Natural killer cell (primary cell): ENCODE results near the gene DAZL. TPM values are rescaled to one million over a fixed set of nuclear protein-coding genes. Genes with fewer than 3 reads are reported as not detected.
A peak's percentile ranks its signal among the peaks of the same experiment; 100 is the strongest.

ENCODE experiments used
- ATAC-seq, 3 donors: fragments of 150-1000 bp in 2 of 3; fragments of 200-7000 bp in 1 of 3; cut with Tn5 transposase; 1 replicate in 1 of 3; 2 replicates in 2 of 3; pipeline ENCODE4 v1.10.0; 2021; ENCODE audit warnings: mild to moderate bottlenecking in 2 of 3, moderate library complexity in 2 of 3
- DNase-seq, 2 donors: peaks; one replicate each; pipeline versions ENCODE4 v3.0.0 to v3.0.0-alpha.2; 2013 to 2021; ENCODE audit warnings: mixed read lengths in 1 of 2
- H3K27ac ChIP-seq: one replicate; pipeline ENCODE4 v1.5.1; 2013; ENCODE audit warnings: mild to moderate bottlenecking, low read length
- H3K27me3 ChIP-seq: one replicate; pipeline ENCODE4 v1.6.1; 2013; ENCODE audit warnings: low read length; ENCODE audit not compliant: control insufficient read depth, insufficient read depth
- H3K36me3 ChIP-seq: one replicate; pipeline ENCODE4 v1.6.1; 2013; ENCODE audit warnings: low read length; ENCODE audit not compliant: control insufficient read depth, insufficient read depth
- H3K4me1 ChIP-seq: one replicate; pipeline ENCODE4 v1.6.1; 2013; ENCODE audit warnings: low read length; ENCODE audit not compliant: control insufficient read depth, insufficient read depth
- H3K4me3 ChIP-seq: one replicate; pipeline ENCODE4 v1.5.1; 2013; ENCODE audit warnings: low read length
- H3K9me3 ChIP-seq: one replicate; pipeline ENCODE4 v1.6.1; 2013; ENCODE audit warnings: low read length; ENCODE audit not compliant: control insufficient read depth, insufficient read depth
- H3K27ac Mint-ChIP-seq, 2 donors: one replicate each; pipeline ENCODE4 v1.8.0; 2022; ENCODE audit warnings: mild to moderate bottlenecking in 2 of 2, mixed read lengths in 2 of 2, moderate library complexity in 1 of 2
- H3K27me3 Mint-ChIP-seq, 2 donors: one replicate each; pipeline ENCODE4 v1.8.0; 2022; ENCODE audit warnings: low read depth in 2 of 2, mixed read lengths in 2 of 2
- H3K36me3 Mint-ChIP-seq: one replicate; pipeline ENCODE4 v1.8.0; 2022; ENCODE audit warnings: mixed read lengths
- H3K4me1 Mint-ChIP-seq, 2 donors: one replicate each; pipeline ENCODE4 v1.8.0; 2022; ENCODE audit warnings: mixed read lengths in 2 of 2
- H3K4me3 Mint-ChIP-seq: one replicate; pipeline ENCODE4 v1.8.0; 2022; ENCODE audit warnings: mild to moderate bottlenecking, moderate library complexity, mixed read lengths
- H3K9me3 Mint-ChIP-seq, 2 donors: one replicate each; pipeline ENCODE4 v1.8.0; 2022; ENCODE audit warnings: mixed read lengths in 2 of 2
- CTCF ChIP-seq: fragments of 200-600 bp; IDR thresholded peaks from one replicate; pipeline ENCODE4 v1.8.0; 2022; ENCODE audit warnings: antibody characterized with exemption
- WGBS: methylation state at CpG from one replicate; pipeline ENCODE4 v1.1.7; 2013; ENCODE audit warnings: missing lambda C conversion rate; ENCODE audit not compliant: insufficient coverage; 5-methylcytosine and 5-hydroxymethylcytosine counted together
- intact Hi-C: fragments of 100-400 bp; cut with micrococcal nuclease; formaldehyde crosslinking; loops from one replicate; pipeline ENCODE4 v1.14.2; 2022
- total RNA-seq, 4 donors: library from RNA; stranded (reverse); fragments of 120-200 nt in 1 of 4; gene quantifications; one replicate each; pipeline versions ENCODE4 v1.2.3 to v1.2.4, GENCODE V29; 2013 to 2022

The DAZL gene
- total RNA-seq, 3 donors from 2014 or later (not counting 1 experiment from before 2014, with no cell fraction given): not detected

GRCh38 chr3:16552757-16553156 lies 52.5 kb downstream of the DAZL start:
- 95% methylated on average over 2 of the region's 3 CpGs for WGBS
- Histone ChIP-seq H3K4me3 (no peak overlapping the region), H3K4me1 (peaks cover 8% of the 10 kb centered on the region), H3K27ac (no peak overlapping the region), H3K9me3 (no peaks in the 10 kb centered on the region), H3K27me3 (no peaks in the 10 kb centered on the region), H3K36me3 (no peaks in the 10 kb centered on the region)
- intact Hi-C loops: no loop called here
- no peaks in the 10 kb centered on the region for H3K9me3 Mint-ChIP-seq
- ATAC-seq: no peak
- peaks cover 0 to 9% of the 10 kb centered on the region in 2 donors for H3K27me3 Mint-ChIP-seq
- peaks cover 15 to 20% of the 10 kb centered on the region in 2 donors for H3K4me1 Mint-ChIP-seq
- DNase-seq: no peak
- TF ChIP-seq CTCF: no peak
- no peaks in the 10 kb centered on the region for H3K36me3 Mint-ChIP-seq
- no peak overlapping the region for H3K4me3 Mint-ChIP-seq
- H3K27ac Mint-ChIP-seq: no peak overlapping the region

GRCh38 chr3:16551342-16551976 lies 53.8 kb downstream of the DAZL start:
- DNase-seq: no peak

GRCh38 chr3:16550676-16551341 lies 54.4 kb downstream of the DAZL start:
- H3K4me1 Mint-ChIP-seq: peaks cover 34 to 40% of the 10 kb centered on the region in 2 donors
- H3K4me3 Mint-ChIP-seq: peak overlapping the region; percentile 40
- H3K27ac ChIP-seq: no peak overlapping the region
- peaks cover 17% of the 10 kb centered on the region for H3K4me1 ChIP-seq
- H3K27ac Mint-ChIP-seq: peak overlapping the region; percentile 31 to 69
- H3K36me3 Mint-ChIP-seq: no peaks in the 10 kb centered on the region
- H3K36me3 ChIP-seq: no peaks in the 10 kb centered on the region
- no peaks in the 10 kb centered on the region for H3K9me3 ChIP-seq
- no peak overlapping the region for H3K4me3 ChIP-seq
- DNase-seq (peak; percentile 56 to 91), ATAC-seq (peak; percentile 86 to 90 (median 88))
- H3K27me3 ChIP-seq: no peaks in the 10 kb centered on the region
- intact Hi-C loops: loop anchor here (1.0 to 2.0 kb wide), 4 partner anchors 212 to 502 kb away; partner anchors contain the start of gene OXNAD1
- H3K27me3 Mint-ChIP-seq: peaks cover 0 to 9% of the 10 kb centered on the region in 2 donors
- TF ChIP-seq CTCF: peak; percentile 93
- 25% methylated on average over 5 of the region's 7 CpGs for WGBS
- H3K9me3 Mint-ChIP-seq: no peaks in the 10 kb centered on the region

More at GRCh38 chr3:16551342-16551976, 53.8 kb downstream of the DAZL start:
- Mint-ChIP-seq H3K4me3 (no peak overlapping the region), H3K36me3 (no peaks in the 10 kb centered on the region), H3K9me3 (no peaks in the 10 kb centered on the region), H3K4me1 (peaks cover 28 to 33% of the 10 kb centered on the region in 2 donors), H3K27me3 (peaks cover 0 to 9% of the 10 kb centered on the region in 2 donors), H3K27ac (peak overlapping the region; percentile 12 to 69)
- Histone ChIP-seq H3K27ac (no peak overlapping the region), H3K4me1 (peaks cover 11% of the 10 kb centered on the region), H3K36me3 (no peaks in the 10 kb centered on the region), H3K4me3 (no peak overlapping the region), H3K27me3 (no peaks in the 10 kb centered on the region), H3K9me3 (no peaks in the 10 kb centered on the region)
- no peak for TF ChIP-seq CTCF
- no peak for ATAC-seq
- 93% methylated on average over 4 of the region's 4 CpGs for WGBS
- intact Hi-C loops: loop anchor here (2.0 kb wide), 2 partner anchors 213 to 503 kb away; no protein-coding TSS in a partner anchor
